ENCODE results near the gene CBLN3. TPM values are rescaled to one million over a fixed set of nuclear protein-coding genes. Genes with fewer than 3 reads are reported as not detected.

The CBLN3 gene
- total and polyA plus RNA-seq, 9 of the 15 experiments (the other 6 are each of a cell fraction or from before 2014, with no cell fraction given): 0.05 to 0.59 (median 0.26) TPM; not detected in 1

DNA sequence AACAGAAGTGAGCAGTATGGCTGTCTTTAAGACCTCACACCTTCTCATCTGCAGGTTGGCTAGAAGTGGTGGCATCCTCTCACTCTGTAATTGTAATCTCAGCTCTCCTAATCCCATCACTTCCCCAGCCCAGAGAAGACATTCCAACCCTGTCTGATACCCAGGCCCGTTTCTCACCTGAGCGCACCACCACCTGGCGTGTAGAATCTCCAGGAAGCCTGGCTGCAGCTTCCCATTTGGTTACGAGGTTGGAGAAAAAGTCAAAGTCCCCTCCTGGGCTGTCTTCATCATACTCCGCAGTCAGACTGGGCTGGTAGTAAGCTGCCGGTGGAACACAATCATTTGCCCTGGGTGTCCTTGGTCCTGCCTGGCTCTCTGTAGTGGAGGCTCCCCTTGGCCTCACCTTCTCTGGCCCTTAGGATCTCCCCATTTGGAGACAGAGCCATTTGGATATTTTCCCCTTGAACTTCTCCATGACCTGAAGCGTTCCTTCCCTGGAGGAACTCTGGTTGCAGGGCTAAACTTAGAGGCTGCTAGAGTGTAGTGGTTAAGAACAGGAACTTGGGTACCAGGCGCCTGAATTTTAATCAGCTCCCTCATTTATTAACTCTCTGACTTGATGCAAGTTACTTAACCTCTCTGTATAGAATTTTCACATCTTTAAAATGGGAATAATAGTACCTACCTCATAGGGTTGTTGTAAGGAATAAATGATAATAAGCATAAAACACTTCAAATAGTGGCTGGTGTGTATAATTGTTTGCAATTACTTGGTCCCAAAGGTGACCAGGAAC lies 11.3 kb upstream of the CBLN3 start:
- ChIA-PET CTCF (ENCODE audit: low intra/inter-chr PET ratio) (no interaction called here), POLR2A (interaction anchor here (0.6 to 3.6 kb wide), 4 partner anchors 10 to 180 kb away, joined by 3 to 43 read pairs (median 4); partner anchors contain the start of genes CBLN3 and KHNYN)
- H3K27ac ChIP-seq (ENCODE audit: extremely low read depth, low read depth, low read length): no peak overlapping the region
- TF ChIP-seq, protein P1, sequence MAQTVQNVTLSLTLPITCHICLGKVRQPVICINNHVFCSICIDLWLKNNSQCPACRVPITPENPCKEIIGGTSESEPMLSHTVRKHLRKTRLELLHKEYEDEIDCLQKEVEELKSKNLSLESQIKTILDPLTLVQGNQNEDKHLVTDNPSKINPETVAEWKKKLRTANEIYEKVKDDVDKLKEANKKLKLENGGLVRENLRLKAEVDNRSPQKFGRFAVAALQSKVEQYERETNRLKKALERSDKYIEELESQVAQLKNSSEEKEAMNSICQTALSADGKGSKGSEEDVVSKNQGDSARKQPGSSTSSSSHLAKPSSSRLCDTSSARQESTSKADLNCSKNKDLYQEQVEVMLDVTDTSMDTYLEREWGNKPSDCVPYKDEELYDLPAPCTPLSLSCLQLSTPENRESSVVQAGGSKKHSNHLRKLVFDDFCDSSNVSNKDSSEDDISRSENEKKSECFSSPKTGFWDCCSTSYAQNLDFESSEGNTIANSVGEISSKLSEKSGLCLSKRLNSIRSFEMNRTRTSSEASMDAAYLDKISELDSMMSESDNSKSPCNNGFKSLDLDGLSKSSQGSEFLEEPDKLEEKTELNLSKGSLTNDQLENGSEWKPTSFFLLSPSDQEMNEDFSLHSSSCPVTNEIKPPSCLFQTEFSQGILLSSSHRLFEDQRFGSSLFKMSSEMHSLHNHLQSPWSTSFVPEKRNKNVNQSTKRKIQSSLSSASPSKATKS (CRISPR knock-in tag; IDR thresholded peaks at IDR 0.05): no peak
- TF ChIP-seq HNRNPH1 (optimal IDR thresholded peaks at IDR 0.05; ENCODE audit: low read depth, low read length) (no peak), POLR2B (IDR thresholded peaks at IDR 0.05; ENCODE audit: low read depth, partially characterized antibody) (peak; percentile 32), RBM15 (IDR thresholded peaks at IDR 0.05; ENCODE audit: insufficient read depth, low read length) (no peak), DDX20 (tag; IDR thresholded peaks at IDR 0.05; ENCODE audit: low read depth) (no peak), RBM14 (IDR thresholded peaks at IDR 0.05; ENCODE audit: borderline replicate concordance, insufficient read depth, low read depth, low read length) (no peak), SRSF1 (IDR thresholded peaks at IDR 0.05; ENCODE audit: low read depth, low read length) (no peak)
- TF ChIP-seq, protein P2, sequence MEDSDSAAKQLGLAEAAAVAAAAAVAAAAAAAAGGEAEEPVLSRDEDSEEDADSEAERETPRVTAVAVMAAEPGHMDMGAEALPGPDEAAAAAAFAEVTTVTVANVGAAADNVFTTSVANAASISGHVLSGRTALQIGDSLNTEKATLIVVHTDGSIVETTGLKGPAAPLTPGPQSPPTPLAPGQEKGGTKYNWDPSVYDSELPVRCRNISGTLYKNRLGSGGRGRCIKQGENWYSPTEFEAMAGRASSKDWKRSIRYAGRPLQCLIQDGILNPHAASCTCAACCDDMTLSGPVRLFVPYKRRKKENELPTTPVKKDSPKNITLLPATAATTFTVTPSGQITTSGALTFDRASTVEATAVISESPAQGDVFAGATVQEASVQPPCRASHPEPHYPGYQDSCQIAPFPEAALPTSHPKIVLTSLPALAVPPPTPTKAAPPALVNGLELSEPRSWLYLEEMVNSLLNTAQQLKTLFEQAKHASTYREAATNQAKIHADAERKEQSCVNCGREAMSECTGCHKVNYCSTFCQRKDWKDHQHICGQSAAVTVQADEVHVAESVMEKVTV (CRISPR knock-in tag; IDR thresholded peaks at IDR 0.05): no peak
- intact Hi-C loops (cut with micrococcal nuclease) (no loop called here), in situ Hi-C loops (cut with MboI) (no loop called here)
- no peak overlapping the region for H2AFZ ChIP-seq (ENCODE audit: low read depth, low read length)
- no peaks in the 10 kb centered on the region for H3K27me3 ChIP-seq (ENCODE audit: control insufficient read depth in 2 of 2, insufficient read depth in 2 of 2, low read length in 2 of 2)
- no peak for ATAC-seq
- no peaks in the 10 kb centered on the region for H4K20me1 ChIP-seq (replicated peaks; ENCODE audit: control insufficient read depth, insufficient read depth, low read length)
- H3K4me3 ChIP-seq: no peak overlapping the region
- peaks cover 0 to 10% of the 10 kb centered on the region in 2 experiments; a peak in 2 of 5 replicates for H3K4me1 ChIP-seq (replicated peaks in 1 of 2; ENCODE audit: control insufficient read depth in 2 of 2, insufficient read depth in 2 of 2, low read length in 2 of 2)
- H3K36me3 ChIP-seq (ENCODE audit: control insufficient read depth, insufficient read depth, low read length): peaks cover 53% of the 10 kb centered on the region
- no peak for DNase-seq (ENCODE audit: extremely low read depth in 1 of 4, low spot score in 3 of 4)
- WGBS (ENCODE audit: insufficient coverage, low coverage, missing lambda C conversion rate): 89% methylated on average over 7 of the region's 8 CpGs
- H3K9me1 ChIP-seq (ENCODE audit: control insufficient read depth, insufficient read depth, low read length): no peaks in the 10 kb centered on the region
- peak overlapping the region; percentile 98; the same call in 1 of the 2 replicates for H3K4me2 ChIP-seq (ENCODE audit: insufficient read depth, low read length)
- BruUV-seq (replicated peaks): no TSS peak
- FAIRE-seq: no peak
- no peak overlapping the region for H3K9ac ChIP-seq (ENCODE audit: insufficient read depth in 1 of 2, low read depth in 2 of 2, low read length in 2 of 2)
- no peaks in the 10 kb centered on the region for H3K9me3 ChIP-seq (replicated peaks; ENCODE audit: control insufficient read depth, insufficient read depth, low read depth, low read length)
- peaks cover 23% of the 10 kb centered on the region for H3K79me2 ChIP-seq (ENCODE audit: control insufficient read depth, insufficient read depth, low read length)
